HEK293T (cell line): ENCODE results near the gene PRICKLE1.

ENCODE experiments used
- CTCF ChIA-PET: fragments of 350-600 bp; formaldehyde crosslinking; extraction: SDS; loops from one replicate; lab custom pipeline; 2021; ENCODE audit warnings: antibody characterized with exemption, inconsistent platforms; lab: Yijun Ruan, JAX
- POLR2A ChIA-PET: fragments of 350-600 bp; formaldehyde crosslinking; extraction: SDS; loops from one replicate; lab custom pipeline; 2020; ENCODE audit warnings: antibody characterized with exemption, inconsistent platforms; lab: Yijun Ruan, JAX
- DNase-seq: peaks from one replicate; pipeline ENCODE4 v3.0.0; 2012; ENCODE audit warnings: mixed read lengths; ENCODE audit errors: extremely low spot score
- ARNT ChIP-seq: fragments of 450-650 bp; IDR thresholded peaks from 2 replicates; pipeline ENCODE4 v1.6.1; 2017; ENCODE audit warnings: mild to moderate bottlenecking
- BHLHE40 ChIP-seq: fragments of 450-650 bp; IDR thresholded peaks from 2 replicates; pipeline ENCODE4 v1.6.1; 2016; ENCODE audit warnings: mild to moderate bottlenecking, moderate library complexity, borderline replicate concordance
- CTBP1 ChIP-seq: fragments of 450-650 bp; IDR thresholded peaks from 2 replicates; pipeline ENCODE4 v1.6.1; 2016; ENCODE audit warnings: borderline replicate concordance
- ELF4 ChIP-seq: fragments of 450-650 bp; IDR thresholded peaks from 2 replicates; pipeline ENCODE4 v1.6.1; 2017; ENCODE audit warnings: antibody characterized with exemption
- FOXA1 ChIP-seq: fragments of 450-650 bp; IDR thresholded peaks from 2 replicates; pipeline ENCODE4 v1.6.1; 2016; ENCODE audit warnings: mild to moderate bottlenecking
- FOXK2 ChIP-seq: fragments of 450-650 bp; IDR thresholded peaks from 2 replicates; pipeline ENCODE4 v1.6.1; 2016; ENCODE audit warnings: mild to moderate bottlenecking
- FOXM1 ChIP-seq: fragments of 450-650 bp; IDR thresholded peaks from 2 replicates; pipeline ENCODE4 v1.6.1; 2017; ENCODE audit warnings: mild to moderate bottlenecking, borderline replicate concordance
- HDGF ChIP-seq: fragments of 450-650 bp; IDR thresholded peaks from 2 replicates; pipeline ENCODE4 v1.6.1; 2017; ENCODE audit warnings: antibody characterized with exemption, borderline replicate concordance
- L3MBTL2 ChIP-seq: fragments of 450-650 bp; conservative IDR thresholded peaks from 2 replicates; pipeline ENCODE4 v1.6.1; 2016; ENCODE audit warnings: mild to moderate bottlenecking
- LEF1 ChIP-seq: fragments of 450-650 bp; IDR thresholded peaks from 2 replicates; pipeline ENCODE4 v1.6.1; 2017; ENCODE audit warnings: mild to moderate bottlenecking, borderline replicate concordance
- NFRKB ChIP-seq: fragments of 450-650 bp; IDR thresholded peaks from 2 replicates; pipeline ENCODE4 v1.6.1; 2016; ENCODE audit warnings: mild to moderate bottlenecking, moderate library complexity
- PKNOX1 ChIP-seq: fragments of 450-650 bp; IDR thresholded peaks from 2 replicates; pipeline ENCODE4 v1.6.1; 2016
- SP1 ChIP-seq: fragments of 450-650 bp; IDR thresholded peaks from 2 replicates; pipeline ENCODE4 v1.6.1; 2017
- SUZ12 ChIP-seq: fragments of 450-650 bp; IDR thresholded peaks from 2 replicates; pipeline ENCODE4 v1.6.1; 2016; ENCODE audit warnings: mild to moderate bottlenecking
- TARDBP ChIP-seq: fragments of 450-650 bp; IDR thresholded peaks from 2 replicates; pipeline ENCODE4 v1.6.1; 2016
- ZNF384 ChIP-seq: fragments of 450-650 bp; IDR thresholded peaks from 2 replicates; pipeline ENCODE4 v1.6.1; 2016

PRICKLE1 gene

GRCh38 chr12:42504049-42504448, 85.5 kb downstream of the PRICKLE1 start:
- CTCF ChIA-PET, result no interaction called here
- POLR2A ChIA-PET, result no interaction called here
- TF ChIP-seq PKNOX1 (no peak), ZNF384 (no peak)
- DNase-seq, result peak; percentile 39

GRCh38 chr12:42502682-42503081, 86.9 kb downstream of the PRICKLE1 start:
- ChIA-PET POLR2A (no interaction called here), CTCF (no interaction called here)
- DNase-seq, result no peak
- TF ChIP-seq LEF1 (no peak), FOXM1 (no peak), SUZ12 (no peak), SP1 (no peak)

DNA sequence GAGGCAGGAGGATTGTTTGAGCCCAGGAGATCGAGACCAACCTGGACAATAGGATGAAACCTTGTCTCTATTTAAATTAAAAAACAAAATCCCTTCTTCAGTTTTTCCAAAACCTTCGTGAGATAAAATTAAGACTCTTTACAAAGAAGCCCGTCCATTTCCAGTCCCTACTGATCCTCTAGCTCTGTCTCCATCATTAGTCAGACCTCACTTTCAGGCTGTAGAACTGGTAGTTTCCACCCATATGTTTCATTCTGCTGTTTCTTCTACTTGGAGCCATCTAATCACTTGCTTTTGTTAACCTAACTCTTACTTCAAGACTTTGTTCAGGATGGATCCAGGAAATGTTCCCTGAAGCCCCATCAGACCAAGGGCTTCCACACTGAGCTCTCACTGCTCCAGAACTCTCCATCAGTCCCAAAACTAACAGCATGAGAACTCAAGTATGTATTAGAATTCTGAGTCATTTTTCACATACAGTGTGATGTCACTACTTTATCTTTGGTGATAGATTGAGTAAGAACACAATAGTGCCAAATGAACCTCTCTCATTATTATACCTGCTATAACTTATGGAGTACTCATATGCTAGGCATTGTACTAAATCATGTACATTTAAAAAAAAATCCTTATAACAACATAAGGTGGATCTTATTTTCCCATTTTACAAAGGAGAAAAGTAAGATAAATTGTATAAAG, 90.8 kb downstream of the PRICKLE1 start:
- ChIA-PET POLR2A (no interaction called here), CTCF (interaction anchor here (0.7 kb wide), 1 partner anchor 9 kb away, joined by 3 read pairs; no protein-coding TSS in a partner anchor)
- DNase-seq, result no peak
- TF ChIP-seq FOXA1 (no peak), BHLHE40 (no peak), PKNOX1 (no peak), TARDBP (no peak), HDGF (no peak), SP1 (no peak), FOXK2 (no peak), FOXM1 (no peak), ELF4 (no peak), ARNT (no peak), SUZ12 (no peak), CTBP1 (no peak), L3MBTL2 (no peak), LEF1 (no peak), NFRKB (no peak), ZNF384 (no peak)

DNA sequence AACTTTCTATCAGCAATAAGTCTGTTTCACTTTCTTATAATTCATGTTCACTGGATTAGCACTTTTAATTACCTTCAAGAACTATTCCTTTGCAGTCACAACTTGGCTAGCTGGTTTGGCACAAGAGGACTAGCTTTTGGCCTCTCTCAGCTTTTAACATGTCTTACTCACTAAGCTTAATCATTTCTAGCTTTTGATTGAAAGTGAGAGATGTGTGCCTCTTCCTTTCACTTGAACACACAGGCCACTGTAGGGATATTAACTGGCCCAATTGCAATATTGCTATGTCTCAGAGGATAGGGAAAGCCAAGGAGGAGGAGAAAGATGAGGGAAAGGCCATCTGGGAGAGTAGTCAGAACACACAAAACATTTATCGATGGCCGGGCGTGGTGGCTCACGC, 92.7 kb downstream of the PRICKLE1 start:
- CTCF ChIA-PET, result interaction anchor here (0.9 kb wide), 1 partner anchor 72 kb away, joined by 3 read pairs; no protein-coding TSS in a partner anchor
- TF ChIP-seq L3MBTL2 (no peak), ARNT (no peak), CTBP1 (no peak), FOXA1 (no peak), FOXK2 (no peak), HDGF (no peak), PKNOX1 (no peak), BHLHE40 (no peak), SP1 (no peak), NFRKB (no peak), ZNF384 (no peak), FOXM1 (no peak), SUZ12 (no peak), TARDBP (no peak), ELF4 (no peak), LEF1 (no peak)
- no peak for DNase-seq
- POLR2A ChIA-PET, result no interaction called here

DNA sequence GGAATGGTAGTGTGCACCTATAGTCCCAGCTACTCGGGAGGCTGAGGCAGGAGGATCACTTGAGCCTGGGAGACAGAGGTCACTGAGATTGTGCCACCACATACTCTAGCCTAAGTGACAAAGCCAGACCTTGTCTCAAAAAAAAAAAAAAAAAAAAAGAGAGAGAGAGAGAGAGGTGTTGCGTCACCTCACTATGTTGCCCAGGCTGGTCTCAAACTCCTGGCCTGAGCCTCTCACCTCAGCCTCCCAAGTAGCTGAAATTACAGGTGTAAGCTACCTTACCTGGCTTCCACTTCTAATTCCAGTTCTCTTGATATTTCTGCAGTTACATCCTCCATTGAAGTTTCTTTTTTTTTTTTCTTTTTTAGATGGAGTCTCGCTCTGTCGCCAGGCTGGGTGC, 94.3 kb downstream of the PRICKLE1 start:
- ChIA-PET POLR2A (no interaction called here), CTCF (interaction anchor here (0.6 kb wide), 1 partner anchor 47 kb away, joined by 3 read pairs; no protein-coding TSS in a partner anchor)
- TF ChIP-seq ARNT (no peak), LEF1 (no peak), FOXK2 (no peak), NFRKB (no peak), FOXM1 (no peak), SP1 (no peak), HDGF (no peak), ZNF384 (no peak), FOXA1 (no peak), L3MBTL2 (no peak), BHLHE40 (no peak), SUZ12 (no peak)
- no peak for DNase-seq

DNA sequence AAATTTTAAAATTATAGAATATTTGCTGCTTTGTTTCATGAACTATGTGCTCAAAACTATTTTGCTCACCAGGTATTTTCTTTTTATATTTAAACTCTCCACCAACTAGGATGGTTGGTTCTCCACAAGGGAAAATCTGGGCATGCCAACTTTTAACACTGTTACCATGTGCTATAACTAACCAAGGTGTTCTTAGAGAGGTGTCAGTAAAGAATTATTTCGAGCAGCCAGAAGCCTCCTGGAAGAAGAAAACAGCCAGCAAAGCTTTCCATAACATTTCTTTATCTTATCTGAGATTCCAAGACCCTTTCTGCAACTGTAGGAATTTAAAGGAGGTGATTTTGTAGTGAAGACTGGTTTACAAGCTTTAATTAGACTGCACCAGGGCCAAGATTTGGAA, 97.3 kb downstream of the PRICKLE1 start:
- no peak for TF ChIP-seq FOXK2
- TF ChIP-seq LEF1, result no peak
- TF ChIP-seq NFRKB, result no peak
- ChIA-PET CTCF (no interaction called here), POLR2A (no interaction called here)

More for the DNA sequence above, 97.3 kb downstream of the PRICKLE1 start:
- no peak for DNase-seq
